HK-2 (cell line): ENCODE data around the gene KPNA6.

Source experiments
- DNase-seq: peaks from one replicate; pipeline ENCODE4 v3.0.0-alpha.2; 2018; ENCODE audit not compliant: unreplicated experiment

KPNA6 gene

GRCh38 chr1:32187850-32188249 lies 80.0 kb downstream of the KPNA6 start:
- DNase-seq = no peak

- DNase-seq = no peak
These were observed 84.5 kb downstream of the KPNA6 start for GRCh38 chr1:32192220-32192948.

GRCh38 chr1:32194984-32195383 lies 87.1 kb downstream of the KPNA6 start:
- no peak for DNase-seq

- DNase-seq = no peak
These were observed 87.7 kb downstream of the KPNA6 start for GRCh38 chr1:32195531-32195930.

DNA sequence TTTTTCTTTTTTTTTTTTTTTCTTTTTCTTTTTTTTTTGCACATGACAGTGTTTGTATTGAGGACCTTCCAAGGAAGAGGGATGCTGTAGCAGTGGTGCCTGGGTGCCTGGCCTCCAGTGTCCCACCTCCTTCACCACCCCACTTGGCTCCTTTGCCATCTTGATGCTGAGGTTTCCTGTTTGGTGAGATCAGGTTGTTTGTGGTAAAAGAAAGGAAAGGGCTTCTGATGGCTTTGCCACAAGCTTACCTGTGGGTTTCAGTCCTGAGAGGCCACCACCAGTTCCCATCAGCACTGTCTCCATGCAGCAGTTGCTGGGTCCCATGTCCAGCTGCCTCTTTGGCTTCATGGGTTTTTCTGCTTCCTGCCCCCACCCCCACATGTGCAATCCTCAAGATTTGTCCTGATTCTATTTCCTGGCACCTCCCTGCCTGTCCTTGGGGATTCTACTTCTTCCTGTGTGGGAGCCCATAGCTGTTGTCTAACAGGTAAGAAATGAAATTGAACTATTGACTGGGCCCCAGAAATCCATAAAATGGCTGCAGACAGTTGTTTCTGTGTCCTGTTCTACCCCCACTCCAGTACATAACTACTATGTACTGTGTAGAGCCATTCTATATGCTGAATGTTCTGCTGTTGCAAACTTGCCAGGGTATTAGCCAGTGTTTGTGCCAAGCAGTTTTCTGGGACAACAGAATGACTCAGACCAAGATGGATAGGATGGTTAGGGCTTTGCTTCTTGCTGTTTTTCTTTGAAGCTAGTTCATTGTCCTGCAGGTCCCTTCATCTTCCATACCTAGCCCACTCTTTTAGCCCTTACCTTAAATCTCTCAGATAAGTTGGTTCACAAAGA lies 88.3 kb downstream of the KPNA6 start:
- no peak for DNase-seq

DNA sequence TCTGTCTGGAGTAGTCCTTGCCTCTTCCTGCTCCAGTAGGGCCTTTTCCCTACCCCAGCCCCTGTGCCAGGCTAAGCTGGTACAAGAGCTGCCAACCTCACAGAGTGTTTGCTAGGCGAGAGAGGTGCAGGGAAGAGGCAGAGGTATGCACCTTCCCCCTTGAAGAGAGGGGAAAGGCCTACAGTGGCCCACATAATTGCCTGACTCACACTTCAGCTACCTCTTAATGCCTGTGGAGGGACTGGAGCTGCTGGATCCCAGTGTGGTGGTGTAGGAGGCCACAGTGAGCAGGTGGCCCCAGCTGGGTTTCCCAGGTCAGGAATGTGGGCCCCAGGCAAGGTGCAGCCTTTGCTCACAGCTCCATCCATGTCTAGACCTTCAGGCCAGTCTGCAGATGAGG lies 89.2 kb downstream of the KPNA6 start:
- peak; percentile 18 for DNase-seq

DNA sequence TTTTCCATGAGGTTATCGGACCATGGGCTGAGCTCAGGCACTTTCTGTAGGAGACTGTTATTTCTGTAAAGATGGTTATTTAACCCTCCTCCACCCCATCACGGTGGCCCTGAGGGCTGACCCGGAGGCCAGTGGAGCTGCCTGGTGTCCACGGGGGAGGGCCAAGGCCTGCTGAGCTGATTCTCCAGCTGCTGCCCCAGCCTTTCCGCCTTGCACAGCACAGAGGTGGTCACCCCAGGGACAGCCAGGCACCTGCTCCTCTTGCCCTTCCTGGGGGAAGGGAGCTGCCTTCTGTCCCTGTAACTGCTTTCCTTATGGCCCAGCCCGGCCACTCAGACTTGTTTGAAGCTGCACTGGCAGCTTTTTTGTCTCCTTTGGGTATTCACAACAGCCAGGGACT lies 90.0 kb downstream of the KPNA6 start:
- no peak for DNase-seq

- DNase-seq = no peak
These were observed 90.6 kb downstream of the KPNA6 start for GRCh38 chr1:32198237-32199042.

- DNase-seq = no peak
These were observed 91.3 kb downstream of the KPNA6 start for GRCh38 chr1:32199043-32199716.

GRCh38 chr1:32199717-32200072 lies 91.8 kb downstream of the KPNA6 start:
- no peak for DNase-seq

DNA sequence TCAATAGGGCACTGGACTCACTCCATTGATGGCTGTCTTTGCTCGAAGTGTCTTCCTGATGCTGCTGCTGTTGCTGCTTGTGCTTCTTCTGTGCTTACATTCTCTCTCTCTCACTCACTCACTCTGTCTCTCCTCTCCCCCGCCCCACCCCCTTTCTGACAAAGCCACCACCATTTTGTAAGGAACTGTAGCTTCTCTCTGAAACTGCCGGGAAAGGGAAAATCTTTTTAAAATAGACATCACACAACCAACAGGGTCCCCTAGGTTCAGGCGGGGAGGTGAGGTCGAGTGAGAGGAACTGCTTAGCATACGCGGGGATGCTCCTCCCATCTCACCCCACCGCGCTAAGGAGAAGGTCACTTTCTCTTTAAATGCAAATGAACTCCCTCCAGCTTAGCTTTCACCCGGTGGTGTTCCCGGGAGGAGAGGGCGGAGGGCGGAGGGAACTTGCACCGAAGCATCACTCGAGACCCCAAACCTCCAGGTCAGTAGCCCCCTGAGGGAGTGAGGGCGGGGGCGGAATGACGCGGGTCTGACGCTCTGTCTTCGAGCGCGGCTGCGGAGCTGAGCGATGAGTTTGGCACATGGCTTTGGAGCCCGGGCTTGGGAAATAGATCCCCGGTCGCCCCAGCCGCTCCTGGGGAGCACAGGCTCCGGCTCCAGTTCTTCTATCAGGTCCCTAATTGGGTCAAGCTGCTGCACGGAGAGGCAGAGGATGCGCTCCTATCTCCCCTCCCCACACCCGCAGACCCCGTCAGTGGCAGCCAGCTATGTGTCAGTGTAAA lies 92.6 kb downstream of the KPNA6 start, which contains the start of gene CCDC28B:
Gene CCDC28B, plus strand, starts transcription at position 370 of the 785 bp plus-strand sequence. CDS start 1,341 bp downstream, outside the sequence.
- peak; percentile 55 for DNase-seq

GRCh38 chr1:32201011-32201855 lies 93.4 kb downstream of the KPNA6 start:
- DNase-seq = peak; percentile 59

GRCh38 chr1:32204943-32205361 lies 97.1 kb downstream of the KPNA6 start:
- DNase-seq = no peak

GRCh38 chr1:32205401-32206370 lies 97.8 kb downstream of the KPNA6 start, which contains the start of gene IQCC:
IQCC (plus strand) TSS chr1:32205671; CDS start chr1:32205682, 11 bp downstream.
- peak; percentile 84 for DNase-seq

DNA sequence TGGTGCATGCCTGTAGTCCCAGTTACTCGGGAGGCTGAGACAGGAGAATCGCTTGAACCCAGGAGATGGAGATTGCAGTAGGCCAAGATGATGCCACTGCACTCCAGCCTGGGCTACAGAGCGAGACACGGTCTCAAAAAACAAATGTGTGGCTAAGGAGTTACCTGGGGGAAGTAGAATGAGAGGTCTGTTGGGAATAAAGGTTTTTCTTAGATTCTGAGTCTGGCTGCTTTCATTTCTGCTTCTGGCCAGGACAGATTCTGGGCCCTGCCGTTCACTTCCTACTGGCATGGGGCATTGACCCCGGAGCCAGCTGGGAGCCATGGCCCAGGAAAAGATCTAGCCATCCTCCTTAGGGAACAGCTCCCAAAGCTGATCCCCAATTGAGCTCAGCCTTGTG lies 100.6 kb downstream of the KPNA6 start:
- no peak for DNase-seq

- DNase-seq = peak; percentile 63
These were observed 101.1 kb downstream of the KPNA6 start, which contains the start of gene DCDC2B for GRCh38 chr1:32208891-32209328. DCDC2B (plus strand) TSS chr1:32209089; CDS start chr1:32209094, 5 bp downstream.

DNA sequence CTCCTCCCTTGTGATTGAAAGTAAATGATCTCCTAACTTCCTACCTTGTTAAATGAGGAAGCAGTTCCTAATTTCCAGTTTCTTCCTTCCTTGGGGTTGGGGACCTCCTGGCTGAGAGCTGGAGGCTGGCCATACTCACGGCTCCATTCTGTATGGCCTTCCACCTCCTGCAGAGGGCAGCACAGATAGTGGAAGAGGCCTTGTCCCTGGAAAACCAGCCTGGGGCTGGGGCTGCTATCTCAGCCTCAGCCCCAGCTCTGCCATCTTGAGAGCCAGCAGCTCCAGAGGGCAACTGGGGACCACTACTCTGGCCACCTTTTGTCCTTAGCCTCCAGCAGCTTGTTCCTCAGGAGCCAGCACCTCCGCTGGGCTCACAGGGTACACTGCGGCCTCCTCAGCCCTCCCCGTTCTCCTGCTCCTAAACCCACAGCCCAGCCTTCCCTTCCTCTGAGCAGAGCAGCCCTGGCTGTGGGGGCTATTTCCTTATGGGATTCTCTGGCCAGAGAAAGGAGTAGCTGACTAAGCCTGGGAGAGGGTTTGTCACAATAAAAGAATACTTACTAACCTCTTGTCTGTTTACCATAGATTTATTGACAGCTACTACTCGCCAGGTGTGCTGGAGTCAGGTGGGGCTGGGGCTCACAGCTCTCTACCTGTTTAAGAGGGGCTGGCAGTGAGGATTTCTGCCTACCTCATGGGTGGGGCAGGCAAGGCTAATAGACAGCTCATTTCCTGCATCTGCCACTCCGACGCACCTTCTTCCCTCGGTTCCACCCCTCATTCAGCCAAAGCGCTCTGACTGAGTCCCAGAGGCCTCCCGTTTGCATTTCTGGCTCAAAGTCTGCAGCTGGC lies 108.0 kb downstream of the KPNA6 start:
- peak; percentile 66 for DNase-seq
